ENCODE data around the gene CHRM5.

DNA sequence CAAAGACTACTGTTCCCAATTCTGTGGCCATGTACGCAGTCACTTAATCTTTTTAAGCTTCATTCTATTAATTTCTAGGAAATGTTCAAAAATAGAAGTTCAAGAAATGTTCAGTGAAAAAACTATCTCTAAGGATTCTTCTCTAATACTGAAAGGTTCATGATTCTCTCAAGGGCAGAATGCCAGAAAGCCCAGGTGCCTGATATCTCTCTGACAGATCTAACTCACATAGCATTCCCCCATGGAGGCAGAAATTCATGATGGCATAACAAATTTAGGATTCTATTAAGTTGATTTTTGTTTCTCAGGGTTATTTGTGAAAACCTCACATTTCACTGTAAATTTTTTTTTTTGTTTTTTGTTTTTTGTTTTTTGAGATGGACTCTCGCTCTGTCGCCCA lies 17.5 kb downstream of the CHRM5 start:
- TF ChIP-seq, protein P1, sequence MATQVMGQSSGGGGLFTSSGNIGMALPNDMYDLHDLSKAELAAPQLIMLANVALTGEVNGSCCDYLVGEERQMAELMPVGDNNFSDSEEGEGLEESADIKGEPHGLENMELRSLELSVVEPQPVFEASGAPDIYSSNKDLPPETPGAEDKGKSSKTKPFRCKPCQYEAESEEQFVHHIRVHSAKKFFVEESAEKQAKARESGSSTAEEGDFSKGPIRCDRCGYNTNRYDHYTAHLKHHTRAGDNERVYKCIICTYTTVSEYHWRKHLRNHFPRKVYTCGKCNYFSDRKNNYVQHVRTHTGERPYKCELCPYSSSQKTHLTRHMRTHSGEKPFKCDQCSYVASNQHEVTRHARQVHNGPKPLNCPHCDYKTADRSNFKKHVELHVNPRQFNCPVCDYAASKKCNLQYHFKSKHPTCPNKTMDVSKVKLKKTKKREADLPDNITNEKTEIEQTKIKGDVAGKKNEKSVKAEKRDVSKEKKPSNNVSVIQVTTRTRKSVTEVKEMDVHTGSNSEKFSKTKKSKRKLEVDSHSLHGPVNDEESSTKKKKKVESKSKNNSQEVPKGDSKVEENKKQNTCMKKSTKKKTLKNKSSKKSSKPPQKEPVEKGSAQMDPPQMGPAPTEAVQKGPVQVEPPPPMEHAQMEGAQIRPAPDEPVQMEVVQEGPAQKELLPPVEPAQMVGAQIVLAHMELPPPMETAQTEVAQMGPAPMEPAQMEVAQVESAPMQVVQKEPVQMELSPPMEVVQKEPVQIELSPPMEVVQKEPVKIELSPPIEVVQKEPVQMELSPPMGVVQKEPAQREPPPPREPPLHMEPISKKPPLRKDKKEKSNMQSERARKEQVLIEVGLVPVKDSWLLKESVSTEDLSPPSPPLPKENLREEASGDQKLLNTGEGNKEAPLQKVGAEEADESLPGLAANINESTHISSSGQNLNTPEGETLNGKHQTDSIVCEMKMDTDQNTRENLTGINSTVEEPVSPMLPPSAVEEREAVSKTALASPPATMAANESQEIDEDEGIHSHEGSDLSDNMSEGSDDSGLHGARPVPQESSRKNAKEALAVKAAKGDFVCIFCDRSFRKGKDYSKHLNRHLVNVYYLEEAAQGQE (IDR thresholded peaks at IDR 0.05; ENCODE audit: insufficient read depth in 1 of 2, low read depth in 2 of 2, low read length in 1 of 2), result no peak
- TF ChIP-seq POLR2AphosphoS5 (IDR thresholded peaks at IDR 0.05; ENCODE audit: low read depth, low read length), result no peak
- TF ChIP-seq, protein P2, sequence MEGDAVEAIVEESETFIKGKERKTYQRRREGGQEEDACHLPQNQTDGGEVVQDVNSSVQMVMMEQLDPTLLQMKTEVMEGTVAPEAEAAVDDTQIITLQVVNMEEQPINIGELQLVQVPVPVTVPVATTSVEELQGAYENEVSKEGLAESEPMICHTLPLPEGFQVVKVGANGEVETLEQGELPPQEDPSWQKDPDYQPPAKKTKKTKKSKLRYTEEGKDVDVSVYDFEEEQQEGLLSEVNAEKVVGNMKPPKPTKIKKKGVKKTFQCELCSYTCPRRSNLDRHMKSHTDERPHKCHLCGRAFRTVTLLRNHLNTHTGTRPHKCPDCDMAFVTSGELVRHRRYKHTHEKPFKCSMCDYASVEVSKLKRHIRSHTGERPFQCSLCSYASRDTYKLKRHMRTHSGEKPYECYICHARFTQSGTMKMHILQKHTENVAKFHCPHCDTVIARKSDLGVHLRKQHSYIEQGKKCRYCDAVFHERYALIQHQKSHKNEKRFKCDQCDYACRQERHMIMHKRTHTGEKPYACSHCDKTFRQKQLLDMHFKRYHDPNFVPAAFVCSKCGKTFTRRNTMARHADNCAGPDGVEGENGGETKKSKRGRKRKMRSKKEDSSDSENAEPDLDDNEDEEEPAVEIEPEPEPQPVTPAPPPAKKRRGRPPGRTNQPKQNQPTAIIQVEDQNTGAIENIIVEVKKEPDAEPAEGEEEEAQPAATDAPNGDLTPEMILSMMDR (IDR thresholded peaks at IDR 0.05), result no peak
- no peak for TF ChIP-seq SIN3A (IDR thresholded peaks at IDR 0.05; ENCODE audit: borderline replicate concordance, insufficient read depth, low read depth, low read length)
- TF ChIP-seq TCF7L2 (IDR thresholded peaks at IDR 0.05; ENCODE audit: low read depth, low read length), result no peak
